Bone marrow (tissue), 2 donors: ENCODE results near the gene KLHL10.
"Not testable (repeated sequence)": the region's sequence is repeated elsewhere in the genome, so short reads cannot be mapped to it uniquely, and the experiment has no call there.

Source experiments
- DNase-seq, 2 donors: peaks; one replicate each; lab custom pipeline; 2025; lab: John Stamatoyannopoulos, UW

Gene KLHL10

DNA sequence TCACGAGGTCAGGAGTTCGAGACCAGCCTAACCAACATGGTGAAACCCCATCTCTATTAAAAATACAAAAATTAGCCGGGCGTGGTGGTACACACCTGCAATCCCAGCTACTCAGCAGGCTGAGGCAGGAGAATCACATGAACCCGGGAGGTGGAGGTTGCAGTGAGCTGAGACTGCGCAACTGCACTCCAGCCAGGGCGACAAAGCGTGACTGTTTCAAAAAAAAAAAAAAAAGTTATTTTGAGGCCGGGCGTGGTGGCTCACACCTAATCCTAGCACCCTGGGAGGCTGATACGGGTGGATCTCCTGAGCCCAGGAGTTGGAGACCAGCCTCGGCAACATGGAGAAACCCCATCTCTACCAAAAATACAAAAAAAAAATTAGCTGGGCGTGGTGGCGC, 13.8 kb downstream of the KLHL10 start:
- not testable (repeated sequence) for DNase-seq

DNA sequence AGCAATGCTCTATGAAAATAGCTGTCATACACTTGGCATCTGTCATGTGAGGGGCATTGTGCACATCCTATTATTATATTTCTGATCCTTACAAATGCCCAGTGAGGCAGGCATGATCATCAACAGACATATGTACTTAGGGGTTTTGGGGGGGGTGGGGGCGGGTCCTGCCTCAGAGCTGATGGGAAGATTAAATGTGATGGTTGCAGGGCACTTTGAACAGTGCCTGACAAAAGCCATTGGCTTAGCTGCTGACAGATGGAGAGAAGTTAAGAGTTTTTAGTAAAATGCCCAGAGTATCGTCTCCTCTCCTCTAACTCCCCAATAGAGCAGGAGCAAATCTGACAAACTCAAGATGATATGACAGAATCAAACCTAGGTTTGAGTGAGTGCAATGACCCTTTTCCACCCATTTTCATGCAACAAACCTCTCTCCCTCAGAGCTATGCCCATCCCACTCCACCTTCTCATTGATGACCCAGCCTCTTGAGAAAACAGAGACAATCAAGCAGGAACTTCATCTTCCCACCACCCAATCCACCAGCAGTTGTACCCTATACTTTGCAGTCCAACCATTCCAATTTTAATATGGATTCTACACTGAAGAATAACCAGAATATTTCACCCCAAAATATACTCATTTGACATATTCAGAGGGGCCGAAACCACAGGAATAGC, 22.8 kb downstream of the KLHL10 start:
- no peak for DNase-seq

DNA sequence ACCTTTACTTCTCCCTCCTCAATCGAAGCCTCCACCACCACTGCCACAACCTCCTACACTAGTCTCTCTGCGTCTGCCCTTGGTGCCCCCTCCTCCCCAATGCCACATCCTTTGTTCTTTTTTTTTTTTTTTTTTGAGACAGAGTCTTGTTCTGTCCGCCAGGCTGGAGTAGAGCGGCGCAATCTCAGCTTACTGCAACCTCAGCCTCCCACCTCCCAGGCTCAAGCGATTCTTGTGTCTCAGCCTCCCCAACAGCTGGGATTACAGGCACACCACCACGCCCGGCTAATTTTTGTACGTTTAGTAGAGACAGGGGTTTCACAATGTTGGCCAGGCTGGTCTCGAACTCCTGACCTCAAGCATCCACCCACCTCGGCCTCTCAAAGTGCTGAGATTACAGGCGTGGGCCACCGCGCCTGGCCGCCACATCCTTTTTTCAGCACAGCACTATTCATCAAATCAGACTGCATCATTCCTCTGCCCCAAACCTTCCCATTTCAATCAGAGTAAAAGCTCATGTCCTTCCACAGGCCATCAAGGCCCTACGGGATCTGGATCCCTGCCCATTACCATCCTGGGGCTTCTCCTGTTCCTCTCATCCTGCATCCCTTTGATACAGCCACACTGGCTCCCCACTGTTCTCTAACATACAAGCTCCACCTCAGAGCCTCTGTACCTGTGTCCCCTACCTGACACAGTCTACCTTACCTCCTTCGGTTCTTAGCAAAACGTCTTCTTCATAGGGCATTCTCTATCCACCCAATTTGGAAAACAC, 25.6 kb downstream of the KLHL10 start:
- no peak for DNase-seq

DNA sequence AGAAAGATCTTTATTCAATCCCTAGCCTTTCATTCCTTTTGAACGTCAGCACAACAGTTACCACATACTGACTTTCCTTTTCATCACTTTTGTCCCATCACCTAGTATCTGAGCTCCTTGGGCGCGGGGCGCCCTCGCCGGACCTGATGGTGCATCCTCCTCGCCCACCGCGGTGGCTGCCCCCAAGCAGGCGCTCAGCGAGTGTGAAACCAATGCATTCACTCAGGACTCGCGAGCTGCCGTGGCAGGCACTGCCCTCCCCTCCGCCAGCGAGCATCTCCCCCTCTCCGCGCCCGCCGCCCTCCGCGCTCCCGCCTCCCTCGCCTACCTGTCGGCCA, 26.8 kb downstream of the KLHL10 start:
- DNase-seq = no peak

DNA sequence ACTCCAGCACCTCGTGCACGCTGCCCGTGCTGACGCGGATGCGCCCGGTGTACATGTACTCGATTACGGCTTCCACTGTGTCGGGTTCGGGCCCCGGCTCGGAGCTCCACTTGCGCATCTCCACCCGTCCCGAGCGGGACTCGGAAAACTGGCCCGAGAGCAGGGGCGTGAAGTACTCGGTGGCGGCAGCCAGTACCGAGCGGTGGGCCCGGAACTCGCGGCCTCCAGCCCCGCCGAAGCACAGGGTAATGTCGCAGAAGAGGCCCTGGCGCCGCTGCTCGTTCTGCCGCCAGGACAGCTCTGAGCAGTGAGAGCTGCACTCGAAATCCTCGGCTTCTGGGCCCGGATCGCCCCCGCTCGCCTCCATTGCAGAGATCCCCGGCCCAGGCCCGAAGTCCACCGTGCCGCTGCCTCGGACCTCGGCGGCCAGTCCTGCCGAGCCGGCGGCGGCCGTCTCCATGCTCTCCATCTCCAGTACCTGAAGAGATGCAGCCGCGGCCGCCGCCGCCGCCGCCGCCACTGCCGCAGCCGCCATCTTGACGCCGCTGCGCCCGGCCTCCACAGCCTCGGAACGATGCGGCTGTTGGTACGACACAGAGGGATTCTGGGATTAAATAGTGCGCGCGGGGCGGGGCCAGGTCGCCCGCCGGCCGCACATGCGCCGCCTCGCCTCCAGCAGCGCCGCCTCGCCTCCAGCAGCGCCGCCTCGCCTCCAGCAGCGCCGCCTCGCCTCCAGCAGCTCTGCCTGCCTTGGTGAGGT, 27.4 kb downstream of the KLHL10 start, which contains the start of gene KLHL11:
TSS of gene KLHL11 (minus strand) at position 588 of the 760 bp plus-strand sequence. CDS start at position 535, 53 bp downstream.
- DNase-seq = peak; percentile 72 to 73

DNA sequence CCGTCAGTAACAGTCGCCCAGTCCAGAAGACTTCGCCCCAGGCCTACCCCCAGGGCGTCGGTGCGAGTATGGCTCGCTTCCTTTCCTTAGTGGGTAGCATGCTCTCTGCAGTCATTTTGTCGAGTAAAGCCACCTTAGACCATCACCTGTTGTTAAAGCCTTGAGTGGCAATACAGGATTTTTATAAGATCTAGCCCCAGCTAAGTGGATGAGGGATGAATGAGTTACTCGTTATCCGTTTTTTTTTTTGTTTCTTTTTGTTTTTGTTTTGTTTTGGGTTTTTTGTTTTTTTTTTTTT, 27.9 kb downstream of the KLHL10 start:
- DNase-seq = no peak

DNA sequence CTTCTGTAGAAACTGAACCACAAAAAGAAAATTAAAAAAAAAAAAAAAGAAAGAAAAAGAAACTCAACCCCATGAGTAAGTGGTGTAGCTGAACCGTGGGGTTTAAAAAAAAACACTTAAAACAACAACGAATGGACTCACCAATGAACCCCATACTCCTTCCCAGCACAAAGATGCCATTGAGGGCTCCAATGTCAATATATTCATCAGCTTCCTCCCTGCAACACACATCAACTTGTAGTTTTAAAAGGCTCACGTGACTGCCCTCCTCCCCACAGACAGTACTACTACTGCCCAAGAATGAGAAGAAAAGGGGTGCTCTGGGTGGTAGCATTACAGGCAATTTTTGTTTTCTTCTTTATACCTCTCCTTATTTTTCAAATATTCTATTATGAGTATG, 30.9 kb downstream of the KLHL10 start:
- no peak for DNase-seq

DNA sequence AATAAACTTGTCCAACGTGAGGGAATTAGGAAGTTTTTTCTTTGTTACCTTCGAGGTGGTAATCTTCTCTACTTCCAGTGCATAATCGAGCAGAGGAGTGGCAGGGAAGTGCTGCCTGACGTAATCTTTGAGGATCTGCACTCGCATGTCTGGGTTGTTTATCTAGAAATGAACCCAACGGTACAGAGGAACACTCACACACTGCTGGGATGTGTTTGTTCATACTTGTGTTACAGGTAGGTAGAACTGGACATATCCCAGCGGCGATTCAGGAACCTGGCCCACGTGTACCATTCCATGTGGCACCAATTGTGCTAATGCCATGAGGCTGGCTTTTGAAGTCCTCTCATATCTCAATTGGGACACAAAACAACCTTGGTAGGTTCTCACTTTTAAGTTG, 31.8 kb downstream of the KLHL10 start:
- no peak for DNase-seq

DNA sequence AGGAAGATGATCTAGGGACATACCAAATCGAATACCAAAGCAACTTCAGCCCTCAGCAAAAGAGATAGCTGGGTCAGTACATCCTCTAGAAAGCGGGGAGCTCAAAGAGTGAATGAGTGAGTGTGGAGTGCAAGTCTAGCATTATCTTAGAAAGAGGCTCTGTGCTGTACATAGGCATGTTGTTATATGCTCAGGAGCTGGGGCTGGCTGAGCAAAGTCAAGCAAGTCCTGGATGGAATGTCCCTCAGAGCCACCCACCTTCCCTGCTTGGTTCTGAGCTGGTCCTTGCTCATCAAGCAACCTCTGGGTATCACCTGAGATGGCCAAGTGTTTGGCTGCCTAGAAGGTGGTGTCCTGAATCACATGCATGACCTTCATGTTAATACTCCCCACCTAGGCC, 32.5 kb downstream of the KLHL10 start:
- no peak for DNase-seq

DNA sequence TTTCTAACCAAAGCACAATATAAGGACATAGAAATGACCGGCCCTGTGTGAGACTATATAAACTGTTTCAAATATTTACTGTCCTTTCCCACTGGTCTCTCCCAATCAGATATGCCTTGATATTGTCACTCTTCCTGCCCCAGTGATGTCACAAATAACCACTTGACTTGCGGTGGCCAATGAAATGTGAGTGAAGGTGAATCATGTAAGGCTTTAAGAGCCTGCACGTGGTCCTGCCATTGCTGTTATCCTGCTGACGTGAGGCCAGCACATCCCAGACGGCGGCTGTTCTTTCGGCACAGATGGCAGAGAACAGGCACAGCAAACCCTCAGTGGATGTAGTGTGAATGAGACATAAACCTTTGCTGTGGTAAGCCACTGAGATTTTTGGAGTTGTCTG, 33.0 kb downstream of the KLHL10 start:
- DNase-seq = no peak

DNA sequence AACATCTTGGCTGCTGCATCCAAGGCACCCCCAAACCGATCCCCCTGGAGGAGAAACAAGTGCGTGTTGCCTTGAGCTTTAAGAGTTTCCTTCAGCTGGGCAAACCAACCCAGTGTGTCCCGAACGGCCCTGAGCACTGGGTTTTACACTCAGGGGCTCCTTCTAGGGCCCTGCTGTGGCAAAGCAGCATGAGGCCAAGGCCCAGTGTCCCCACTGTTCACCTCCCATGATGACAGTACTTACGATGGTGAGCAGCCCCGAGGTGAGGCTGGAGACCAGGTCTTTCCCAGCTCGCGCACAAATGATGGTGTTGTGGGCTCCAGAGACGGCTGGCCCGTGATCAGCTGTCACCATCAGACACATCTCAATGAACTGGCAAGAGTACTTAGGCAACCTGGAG, 34.2 kb downstream of the KLHL10 start:
- DNase-seq = no peak

DNA sequence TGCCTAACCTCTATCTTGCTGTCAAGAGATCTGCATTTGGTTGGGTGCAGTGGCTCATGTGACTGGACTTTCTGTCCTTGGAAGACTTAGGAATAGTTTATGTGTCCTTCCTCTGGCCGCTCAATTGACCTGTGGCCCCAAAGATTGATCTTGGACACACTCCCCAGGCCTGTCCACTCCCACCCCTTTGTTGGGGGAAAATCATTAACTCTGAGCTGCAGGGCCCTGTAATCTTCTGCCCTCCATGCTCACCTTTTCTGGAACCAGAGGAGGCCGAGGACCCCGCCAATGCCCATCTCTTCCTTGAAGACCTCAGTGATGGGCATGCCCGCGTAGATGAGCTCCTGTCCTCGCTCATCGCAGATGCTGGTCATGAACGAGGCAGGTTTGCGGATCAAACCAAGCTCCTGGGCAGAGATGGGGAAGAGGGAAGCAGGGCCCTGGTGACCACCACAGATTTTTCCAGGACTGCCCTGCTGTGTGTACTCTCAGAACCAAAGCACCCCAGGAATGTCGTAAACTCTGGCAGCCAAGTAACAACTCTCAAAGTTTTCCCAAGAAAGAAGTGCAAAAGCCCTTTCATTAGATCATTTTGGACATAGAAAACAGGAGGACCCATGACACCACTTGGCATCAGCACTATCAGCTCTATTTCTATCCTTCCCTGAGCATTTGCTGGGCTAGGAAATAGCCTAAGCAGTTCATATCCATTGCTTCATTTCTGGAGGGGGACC, 36.1 kb downstream of the KLHL10 start:
- DNase-seq = no peak

DNA sequence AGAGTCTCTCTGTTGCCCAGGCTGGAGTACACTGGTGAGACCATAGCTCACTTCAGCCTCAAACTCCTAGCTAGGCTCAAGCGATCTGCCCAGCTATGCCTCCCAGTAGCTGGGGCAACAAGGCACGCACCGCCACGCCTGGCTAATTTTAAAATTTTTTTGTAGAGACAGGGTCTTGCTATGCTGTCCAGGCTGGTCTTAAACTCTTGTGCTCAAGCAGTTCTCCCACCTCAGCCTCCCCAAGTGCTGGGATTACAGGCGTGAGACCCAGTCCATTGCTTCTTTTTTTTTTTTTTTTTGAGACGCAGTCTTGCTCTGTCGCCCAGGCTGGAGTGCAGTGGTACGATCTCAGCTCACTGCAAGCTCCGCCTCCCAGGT, 36.7 kb downstream of the KLHL10 start:
- not testable (repeated sequence) for DNase-seq

DNA sequence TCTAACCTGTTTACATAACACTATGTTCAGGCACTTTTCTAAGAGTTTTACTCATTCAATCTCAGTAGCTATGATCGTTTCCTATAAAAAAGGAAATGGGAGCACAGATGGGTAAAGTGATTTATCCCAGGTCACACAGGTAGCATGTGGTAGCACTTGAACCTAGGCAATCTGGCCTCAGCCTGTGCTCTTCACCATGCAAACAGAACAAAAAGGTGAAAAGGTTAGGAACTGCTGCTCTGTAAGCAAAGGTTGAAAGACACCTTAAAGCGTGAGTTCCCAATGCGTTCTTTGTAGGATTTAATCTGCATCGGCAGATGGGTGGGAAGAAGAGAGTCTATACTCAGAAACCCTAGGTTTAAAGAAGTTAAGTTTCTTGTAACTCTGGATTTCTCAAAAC, 42.5 kb downstream of the KLHL10 start:
- DNase-seq = no peak

DNA sequence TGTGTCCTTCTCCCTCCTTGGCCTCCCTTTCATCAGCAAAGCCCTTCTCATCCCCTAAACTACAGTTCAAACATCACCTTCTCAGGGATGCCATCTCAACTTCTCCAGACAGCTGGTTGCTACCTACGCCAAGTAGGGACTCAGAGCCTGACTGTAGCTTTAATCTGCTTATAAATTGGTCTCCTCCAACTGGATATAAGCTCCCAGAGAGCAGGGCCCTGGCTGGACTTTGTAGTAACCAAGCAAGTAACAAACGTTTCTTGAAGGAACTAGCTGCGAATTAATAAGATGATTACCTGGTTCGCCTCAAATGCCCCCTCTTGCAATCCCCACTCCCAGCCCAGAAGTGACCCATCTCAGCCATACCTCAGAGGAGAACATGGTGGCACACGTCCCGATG, 45.1 kb downstream of the KLHL10 start:
- DNase-seq = no peak

DNA sequence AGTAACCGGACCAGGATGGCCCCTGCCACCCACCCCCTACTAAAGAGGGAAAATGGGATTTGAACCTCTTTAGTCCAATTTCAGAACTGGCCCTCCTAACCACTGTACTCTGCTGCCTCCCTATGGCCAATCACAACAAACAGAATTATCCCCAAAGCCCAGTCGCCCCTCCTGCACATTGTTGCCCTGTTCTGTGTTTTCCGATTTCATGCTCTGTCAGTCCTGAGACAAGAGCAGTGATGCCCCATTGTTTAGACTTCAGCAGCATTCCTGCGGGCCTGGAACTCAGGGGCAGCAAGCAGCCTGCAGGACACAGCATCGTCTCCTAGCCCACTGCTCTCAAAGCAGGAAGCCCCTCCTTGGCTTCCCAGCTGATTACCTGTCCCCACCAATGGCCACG, 48.1 kb downstream of the KLHL10 start:
- DNase-seq = no peak

DNA sequence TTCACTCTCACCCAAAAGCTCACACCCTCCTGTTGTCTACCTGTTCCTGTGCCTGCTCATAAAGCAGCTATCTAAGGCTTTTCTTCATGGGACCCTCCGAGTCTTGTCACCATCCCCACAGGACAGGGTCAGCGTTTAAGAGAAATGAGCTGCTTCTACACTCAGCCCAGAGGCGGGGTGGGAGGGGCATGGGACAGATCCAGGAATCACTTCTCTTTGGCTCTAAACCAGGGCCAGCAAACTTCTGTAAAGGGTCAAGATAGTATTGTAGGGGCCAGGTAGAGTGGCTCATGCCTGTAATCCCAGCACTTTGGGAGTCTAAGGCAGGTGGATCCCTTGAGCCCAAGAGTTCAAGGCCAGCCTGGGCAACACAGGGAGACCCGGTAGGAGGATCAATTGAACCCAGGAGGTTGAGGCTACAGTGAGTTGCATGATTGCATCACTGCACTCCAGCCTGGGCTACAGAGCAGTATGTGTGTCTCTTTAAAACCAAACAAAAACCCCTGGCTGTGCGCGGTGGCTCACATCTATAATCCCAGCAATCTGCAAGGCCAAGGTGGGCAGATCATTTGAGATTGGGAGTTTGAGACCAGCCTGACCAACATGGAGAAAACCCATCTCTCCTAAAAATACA, 50.8 kb downstream of the KLHL10 start:
- DNase-seq = no peak

DNA sequence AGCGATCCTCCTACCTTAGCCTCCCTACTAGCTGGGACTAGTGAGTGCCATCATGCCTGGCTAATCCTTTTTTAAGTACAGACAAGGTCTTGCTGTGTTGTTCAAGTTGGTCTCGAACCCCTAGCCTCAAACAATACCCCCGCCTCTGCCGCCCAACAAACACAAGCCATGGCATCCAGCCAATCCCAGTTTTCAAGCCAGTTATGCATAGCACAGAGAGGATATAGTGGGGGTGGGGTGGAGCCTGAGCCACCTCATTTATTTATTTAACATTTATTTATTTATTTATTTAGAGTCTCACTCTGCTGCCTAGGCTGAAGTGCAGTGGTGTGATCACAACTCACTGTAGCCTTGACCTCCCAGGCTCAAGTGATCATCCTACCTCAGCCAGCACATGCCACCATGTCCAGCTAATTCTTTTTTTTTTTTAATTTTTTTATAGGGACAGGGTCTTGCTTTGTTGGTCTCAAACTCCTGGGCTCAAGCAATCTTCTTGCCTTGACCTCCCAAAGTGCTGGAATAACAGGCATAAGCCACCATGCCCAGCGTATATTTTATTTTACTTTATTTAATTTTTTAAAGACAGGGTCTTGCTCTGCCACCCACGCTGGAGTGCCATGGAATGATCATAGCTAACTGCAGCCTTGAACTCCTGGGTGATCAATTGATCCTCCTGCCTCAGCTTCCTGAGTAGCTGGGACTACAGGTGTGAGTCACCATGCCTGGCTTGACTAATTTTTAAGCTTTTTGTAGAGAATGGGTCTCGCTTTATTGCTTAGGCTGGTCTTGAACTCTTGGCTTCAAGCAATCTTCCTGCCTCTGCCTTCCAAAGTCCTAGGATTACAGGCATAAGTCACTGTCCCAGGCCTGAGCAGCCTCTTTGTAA, 53.8 kb downstream of the KLHL10 start:
- DNase-seq = no peak

DNA sequence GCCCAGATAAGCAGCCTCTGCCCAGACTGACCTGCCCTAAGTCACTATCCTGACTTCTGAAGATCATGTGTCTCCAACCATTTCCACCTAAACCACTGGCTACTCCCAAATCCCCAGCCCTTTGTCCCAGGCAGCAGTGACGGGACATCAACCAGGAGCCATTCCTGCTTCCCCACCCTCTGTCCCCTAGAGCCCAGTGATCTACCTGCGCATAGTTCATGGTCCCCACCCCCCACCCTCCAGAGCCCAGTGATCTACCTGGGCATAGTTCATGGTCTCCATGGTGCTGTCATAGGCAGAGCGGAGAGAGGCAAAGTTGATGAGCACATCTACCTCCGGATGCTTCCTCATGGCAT, 54.4 kb downstream of the KLHL10 start:
- no peak for DNase-seq

DNA sequence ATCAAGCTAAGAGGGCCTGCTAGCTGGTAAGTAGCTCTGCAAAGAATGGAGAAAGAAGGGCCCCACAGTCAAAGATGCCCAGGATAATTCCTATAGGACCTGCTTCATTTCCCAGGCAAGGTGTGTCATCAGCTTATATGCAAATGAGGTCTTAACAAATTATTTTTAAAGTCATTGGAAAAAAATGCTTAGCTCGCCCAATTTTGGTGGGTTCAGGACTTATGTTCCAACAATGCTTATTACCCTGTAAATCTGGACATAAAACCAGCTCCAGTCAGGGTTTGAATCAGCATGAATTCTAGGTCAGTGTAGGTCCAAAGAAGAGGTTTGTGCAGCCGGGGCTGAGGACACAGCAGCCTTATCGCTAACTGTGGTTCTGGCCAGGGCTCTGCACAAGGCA, 55.8 kb downstream of the KLHL10 start:
- no peak for DNase-seq

DNA sequence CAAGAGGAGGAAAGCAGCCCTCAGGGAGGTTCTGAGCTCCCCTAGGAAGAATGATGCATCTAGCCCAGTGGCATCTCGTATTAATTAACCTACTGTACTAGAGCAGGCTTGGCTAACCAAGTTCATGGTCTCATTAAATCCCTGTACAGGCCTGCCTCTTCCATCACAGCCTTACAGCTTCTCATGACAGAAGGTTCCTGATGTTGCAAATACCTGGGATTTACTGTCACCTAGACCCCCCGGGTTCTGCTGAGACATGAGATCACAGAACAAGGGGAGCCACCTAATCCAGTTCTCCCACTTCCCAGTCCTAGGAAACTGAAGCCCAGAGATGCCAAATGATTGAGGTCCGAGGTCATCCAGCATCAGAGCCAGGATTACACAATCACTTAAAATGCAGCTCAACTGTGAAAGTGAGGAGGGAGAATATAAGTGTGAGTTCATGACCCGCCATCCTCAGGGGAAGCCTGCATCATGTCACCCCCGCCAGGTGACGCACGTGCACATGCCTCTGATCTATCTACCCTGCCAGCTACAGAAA, 57.2 kb downstream of the KLHL10 start:
- no peak for DNase-seq
